Right cardiac atrium (tissue), 5 donors: ENCODE data around the gene CNTLN. TPM values are rescaled to one million over a fixed set of nuclear protein-coding genes. Genes with fewer than 3 reads are reported as not detected.
"Not testable (repeated sequence)": the region's sequence is repeated elsewhere in the genome, so short reads cannot be mapped to it uniquely, and the experiment has no call there.

Experiments
- ATAC-seq, 2 donors: fragments of 200-7000 bp; cut with Tn5 transposase; one replicate each; pipeline versions ENCODE4 v1.8.0 to v1.9.1; 2020; ENCODE audit warnings: moderate library complexity in 2 of 2, mild to moderate bottlenecking in 1 of 2
- DNase-seq, 3 donors: peaks; one replicate each; pipeline ENCODE4 v3.0.0-alpha.2; 2020
- H3K27ac ChIP-seq: one replicate; pipeline ENCODE4 v1.5.1; 2013; ENCODE audit warnings: mild to moderate bottlenecking, low read length, control low read depth, moderate library complexity
- H3K27me3 ChIP-seq: one replicate; pipeline ENCODE4 v1.6.1; 2013; ENCODE audit not compliant: control insufficient read depth, insufficient read depth
- H3K4me1 ChIP-seq: one replicate; pipeline ENCODE4 v1.6.1; 2013; ENCODE audit warnings: low read length; ENCODE audit not compliant: control insufficient read depth, insufficient read depth
- H3K4me3 ChIP-seq: one replicate; pipeline ENCODE4 v1.5.1; 2013; ENCODE audit warnings: low read length, control low read depth
- H3K9me3 ChIP-seq: one replicate; pipeline ENCODE4 v1.6.1; 2013; ENCODE audit warnings: low read length; ENCODE audit not compliant: control insufficient read depth
- WGBS: extraction: QIAGEN DNeasy Blood & Tissue Kit; methylation state at CpG from one replicate; pipeline ENCODE4 v1.1.7; 2013; 5-methylcytosine and 5-hydroxymethylcytosine counted together
- intact Hi-C, 4 donors: fragments of 100-400 bp; cut with DNase I; formaldehyde crosslinking; loops; one replicate each; pipeline versions ENCODE4 v1.11.0 to v1.14.0; 2022 to 2023
- polyA plus RNA-seq: library from polyadenylated mRNA; stranded (reverse); fragments of 200-250 nt; gene quantifications from one replicate; pipeline ENCODE4 v1.2.3, GENCODE V29; 2013
- total RNA-seq, 4 donors: library from RNA; stranded (reverse); fragmentation: NEBNext Ultra II Directional; extraction: Animal tissue kit (Norgen Biotek cat#: 25700); gene quantifications; one replicate each; pipeline ENCODE4 v1.2.1, GENCODE V29; 2021
- donor health status: healthy with polysubstance abuse.
- donor health status: DM: no; HTN: yes; CAD: no.
- donor health status: DM: no; HTN: no; CAD: no.
- donor health status: DM: no; HTN: yes; CAD: no; lungs with severe emphysema.
- donor health status: DM: yes; HTN: yes; CAD: no.

CNTLN gene
- total and polyA plus RNA-seq, 5 donors = 2.0 to 6.9 (median 5.3) TPM

GRCh38 chr9:17367035-17367434 lies 232.2 kb downstream of the CNTLN start:
- Histone ChIP-seq H3K9me3 (no peaks in the 10 kb centered on the region), H3K4me3 (no peak overlapping the region), H3K27ac (no peak overlapping the region), H3K27me3 (no peaks in the 10 kb centered on the region), H3K4me1 (no peaks in the 10 kb centered on the region)
- intact Hi-C loops = no loop called here
- WGBS = 91% methylated on average over 2 of the region's 2 CpGs
- ATAC-seq = no peak
- DNase-seq = no peak

GRCh38 chr9:17380126-17380861 lies 245.5 kb downstream of the CNTLN start:
- H3K27me3 ChIP-seq = no peaks in the 10 kb centered on the region
- no peak overlapping the region for H3K27ac ChIP-seq
- DNase-seq = no peak
- ATAC-seq = no peak
- H3K4me3 ChIP-seq = no peak overlapping the region
- no peaks in the 10 kb centered on the region for H3K4me1 ChIP-seq
- H3K9me3 ChIP-seq = no peaks in the 10 kb centered on the region
- 96% methylated on average over 5 of the region's 5 CpGs for WGBS
- intact Hi-C loops = no loop called here

- no peak for ATAC-seq
- intact Hi-C loops = no loop called here
- H3K27ac ChIP-seq = no peak overlapping the region
- H3K4me3 ChIP-seq = no peak overlapping the region
- no peak for DNase-seq
- no peaks in the 10 kb centered on the region for H3K4me1 ChIP-seq
- H3K9me3 ChIP-seq = no peaks in the 10 kb centered on the region
- no peaks in the 10 kb centered on the region for H3K27me3 ChIP-seq
Measured at GRCh38 chr9:17387565-17387964, 252.7 kb downstream of the CNTLN start.

- Histone ChIP-seq H3K9me3 (no peaks in the 10 kb centered on the region), H3K4me3 (no peak overlapping the region), H3K27ac (no peak overlapping the region), H3K4me1 (no peaks in the 10 kb centered on the region), H3K27me3 (no peaks in the 10 kb centered on the region)
- intact Hi-C loops = no loop called here
- WGBS = 0% methylated on average over 1 of the region's 1 CpG
- ATAC-seq = no peak
- no peak for DNase-seq
Measured at GRCh38 chr9:17389026-17389425, 254.2 kb downstream of the CNTLN start.

GRCh38 chr9:17394881-17395510 lies 260.2 kb downstream of the CNTLN start:
- no peak for ATAC-seq
- 63% methylated on average over 7 of the region's 7 CpGs for WGBS

GRCh38 chr9:17397166-17397728 lies 262.4 kb downstream of the CNTLN start:
- intact Hi-C loops, H3K27ac ChIP-seq: not testable (repeated sequence)

More at GRCh38 chr9:17394881-17395510, 260.2 kb downstream of the CNTLN start:
- DNase-seq = no peak
- intact Hi-C loops = no loop called here
- Histone ChIP-seq H3K27me3 (no peaks in the 10 kb centered on the region), H3K4me1 (no peaks in the 10 kb centered on the region), H3K9me3 (no peaks in the 10 kb centered on the region), H3K27ac (no peak overlapping the region), H3K4me3 (no peak overlapping the region)

GRCh38 chr9:17398350-17398749 lies 263.5 kb downstream of the CNTLN start:
- Histone ChIP-seq H3K27me3 (no peaks in the 10 kb centered on the region), H3K4me3 (no peak overlapping the region), H3K9me3 (no peaks in the 10 kb centered on the region), H3K27ac (no peak overlapping the region), H3K4me1 (no peaks in the 10 kb centered on the region)
- WGBS = 34% methylated on average over 2 of the region's 2 CpGs
- DNase-seq = no peak
- ATAC-seq = no peak
- intact Hi-C loops = no loop called here

More at GRCh38 chr9:17397166-17397728, 262.4 kb downstream of the CNTLN start:
- H3K9me3 ChIP-seq, H3K4me3 ChIP-seq, DNase-seq, H3K27me3 ChIP-seq, H3K4me1 ChIP-seq, ATAC-seq: not testable (repeated sequence)
- 76% methylated on average over 7 of the region's 7 CpGs for WGBS

GRCh38 chr9:17401858-17402257 lies 267.0 kb downstream of the CNTLN start:
- DNase-seq (no peak), ATAC-seq (no peak)
- Histone ChIP-seq H3K27me3 (no peaks in the 10 kb centered on the region), H3K9me3 (no peaks in the 10 kb centered on the region), H3K4me3 (no peak overlapping the region), H3K4me1 (no peaks in the 10 kb centered on the region), H3K27ac (no peak overlapping the region)
- intact Hi-C loops = no loop called here
- 95% methylated on average over 2 of the region's 2 CpGs for WGBS

- Histone ChIP-seq H3K4me1 (no peaks in the 10 kb centered on the region), H3K27me3 (no peaks in the 10 kb centered on the region), H3K4me3 (no peak overlapping the region), H3K9me3 (no peaks in the 10 kb centered on the region), H3K27ac (no peak overlapping the region)
- WGBS = 97% methylated on average over 2 of the region's 2 CpGs
- DNase-seq (no peak), ATAC-seq (no peak)
- intact Hi-C loops = no loop called here
Measured at GRCh38 chr9:17402309-17402708, 267.5 kb downstream of the CNTLN start.

- intact Hi-C loops = no loop called here
- ATAC-seq (no peak), DNase-seq (no peak)
- no peak overlapping the region for H3K27ac ChIP-seq
- H3K4me3 ChIP-seq = no peak overlapping the region
- H3K4me1 ChIP-seq = no peaks in the 10 kb centered on the region
- H3K27me3 ChIP-seq = no peaks in the 10 kb centered on the region
- H3K9me3 ChIP-seq = no peaks in the 10 kb centered on the region
- WGBS = 97% methylated on average over 6 of the region's 6 CpGs
Measured at GRCh38 chr9:17403539-17403938, 268.7 kb downstream of the CNTLN start.

GRCh38 chr9:17414986-17415385 lies 280.1 kb downstream of the CNTLN start:
- intact Hi-C loops = no loop called here
- H3K4me1 ChIP-seq = no peaks in the 10 kb centered on the region
- 87% methylated on average over 3 of the region's 3 CpGs for WGBS
- H3K27ac ChIP-seq = no peak overlapping the region
- no peak overlapping the region for H3K4me3 ChIP-seq
- no peak for ATAC-seq
- DNase-seq = no peak
- no peaks in the 10 kb centered on the region for H3K9me3 ChIP-seq
- no peaks in the 10 kb centered on the region for H3K27me3 ChIP-seq
